ENCODE data around the gene PFKL.

PFKL gene

DNA sequence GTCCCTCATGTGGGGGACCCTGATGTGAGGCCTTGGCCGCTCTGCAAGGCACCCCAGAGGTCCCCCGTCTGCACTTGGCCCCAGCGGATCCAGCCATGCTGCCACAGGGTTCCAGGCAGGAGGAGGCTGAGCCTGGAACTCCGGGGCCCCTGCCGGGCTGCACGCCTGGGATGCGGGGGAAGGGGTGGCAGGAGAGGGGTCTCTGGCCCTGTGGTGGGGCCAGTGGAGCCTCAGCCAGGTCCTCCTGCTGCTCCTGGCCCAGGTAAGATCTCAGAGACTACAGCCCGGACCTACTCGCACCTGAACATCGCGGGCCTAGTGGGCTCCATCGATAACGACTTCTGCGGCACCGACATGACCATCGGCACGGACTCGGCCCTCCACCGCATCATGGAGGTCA, 12.9 kb downstream of the PFKL start:
- DNase-seq (ENCODE audit: low read depth in 2 of 2): no peak

DNA sequence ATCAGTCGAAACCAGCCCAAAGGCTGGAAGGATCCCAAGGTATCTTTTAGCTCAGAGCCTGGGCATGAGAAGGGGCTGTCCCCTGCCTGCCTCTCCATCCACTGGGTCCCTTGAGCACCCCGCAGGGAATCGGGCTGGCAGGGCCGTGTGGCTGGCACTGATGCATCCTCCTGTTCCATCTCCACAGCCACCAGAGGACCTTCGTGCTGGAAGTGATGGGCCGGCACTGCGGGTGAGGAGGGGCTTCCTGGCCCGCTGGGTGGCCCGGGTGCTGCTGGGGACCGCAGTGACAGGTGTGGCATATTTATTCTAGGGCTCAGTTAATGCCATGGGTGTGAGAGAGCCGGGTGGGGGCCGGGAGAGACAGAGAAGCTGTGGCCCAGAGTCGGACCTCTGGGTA, 13.6 kb downstream of the PFKL start:
- no peak for DNase-seq (ENCODE audit: low read depth in 2 of 2)

DNA sequence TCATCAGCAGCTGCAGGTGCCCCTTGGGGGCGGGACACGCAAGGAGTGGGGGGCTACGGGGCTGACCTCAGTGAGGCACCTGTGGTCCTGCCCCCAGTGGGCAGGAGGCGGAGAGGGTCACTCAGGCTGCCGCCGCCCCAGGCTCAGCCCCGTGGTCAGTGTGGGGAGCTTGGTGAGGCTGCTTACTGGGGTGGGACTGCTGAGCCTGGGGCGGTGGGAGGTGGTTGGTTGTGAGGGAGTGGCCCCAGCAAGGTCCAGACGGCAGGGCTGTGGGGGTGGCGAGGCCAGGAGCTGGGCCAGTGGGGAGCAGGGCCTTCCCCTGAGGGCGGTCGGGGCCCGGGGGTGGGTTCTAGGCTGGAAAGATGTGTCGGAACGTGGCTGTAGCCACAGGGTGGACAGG, 14.3 kb downstream of the PFKL start:
- DNase-seq (ENCODE audit: low read depth in 2 of 2): no peak

DNA sequence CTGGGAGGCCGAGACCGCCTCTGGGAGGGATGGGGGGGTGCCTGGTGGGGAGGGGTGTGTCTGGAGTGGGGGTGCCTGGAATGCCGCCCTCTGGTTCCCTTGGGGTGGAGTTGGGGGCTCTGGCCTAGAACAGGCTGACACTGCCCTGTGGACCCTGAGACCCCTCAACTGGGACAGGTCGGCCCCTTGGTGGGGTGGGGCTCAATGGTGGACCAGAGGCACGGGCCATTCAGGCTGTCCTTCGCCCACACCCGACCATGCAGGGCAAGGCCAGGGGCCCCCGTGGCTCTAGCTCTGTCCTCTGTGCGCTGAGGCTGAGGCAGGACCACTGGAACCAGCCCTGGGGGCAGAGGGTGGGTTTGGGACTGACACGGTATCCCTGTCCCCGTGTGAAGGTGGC, 14.7 kb downstream of the PFKL start:
- no peak for DNase-seq (ENCODE audit: low read depth in 2 of 2)

DNA sequence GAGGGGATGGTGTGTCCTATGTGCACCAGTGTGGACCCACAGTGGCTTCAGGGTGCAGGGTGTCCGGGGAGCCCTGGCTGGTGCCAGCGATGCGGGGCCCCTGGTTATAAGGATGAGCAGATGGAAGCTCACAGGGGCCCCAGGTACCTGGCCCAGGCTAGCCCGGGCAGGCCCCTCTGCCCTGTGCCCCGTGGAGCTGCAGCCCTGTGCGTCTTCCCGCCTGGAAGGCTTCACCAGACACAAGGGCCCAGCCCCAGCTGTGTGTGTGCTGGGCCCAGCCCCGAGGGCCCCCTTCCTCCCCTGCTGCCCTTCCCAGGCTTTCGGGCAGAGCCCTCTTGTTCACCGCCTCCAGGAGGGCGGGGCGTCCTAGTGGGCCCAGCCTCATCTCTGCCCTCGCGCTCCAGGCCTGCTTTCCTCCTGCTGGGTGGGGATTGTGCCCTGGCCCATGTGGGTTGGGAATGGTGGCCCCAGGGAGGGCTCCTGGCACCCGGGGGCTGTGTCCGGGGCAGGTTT, 15.9 kb downstream of the PFKL start:
- DNase-seq (ENCODE audit: low read depth in 2 of 2): no peak

DNA sequence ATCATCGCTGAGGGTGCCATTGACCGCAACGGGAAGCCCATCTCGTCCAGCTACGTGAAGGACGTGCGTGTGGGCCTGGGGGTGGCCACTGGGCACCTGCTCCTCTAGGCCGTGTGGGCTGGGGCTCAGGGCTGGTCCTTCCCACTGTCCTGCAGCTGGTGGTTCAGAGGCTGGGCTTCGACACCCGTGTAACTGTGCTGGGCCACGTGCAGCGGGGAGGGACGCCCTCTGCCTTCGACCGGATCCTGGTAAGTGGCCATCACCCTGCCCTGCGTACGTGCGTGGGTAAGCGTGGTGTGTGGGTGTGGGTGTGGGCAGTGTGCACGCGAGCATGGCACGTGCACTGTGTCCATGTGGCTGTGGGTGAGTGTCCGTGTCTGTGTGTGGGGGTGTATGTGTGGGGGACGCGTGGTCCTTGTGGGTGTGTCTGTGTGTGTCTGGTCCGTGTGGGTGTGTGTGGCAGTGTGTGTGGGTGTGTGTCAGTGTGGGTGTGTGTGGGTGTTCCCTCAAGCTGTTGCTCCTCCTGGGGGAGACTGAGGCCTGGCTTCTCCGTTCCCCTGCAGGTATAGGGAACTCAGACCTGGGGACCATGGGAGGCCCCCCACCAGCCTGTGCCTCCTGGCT, 16.5 kb downstream of the PFKL start:
- DNase-seq (ENCODE audit: low read depth in 2 of 2): no peak

DNA sequence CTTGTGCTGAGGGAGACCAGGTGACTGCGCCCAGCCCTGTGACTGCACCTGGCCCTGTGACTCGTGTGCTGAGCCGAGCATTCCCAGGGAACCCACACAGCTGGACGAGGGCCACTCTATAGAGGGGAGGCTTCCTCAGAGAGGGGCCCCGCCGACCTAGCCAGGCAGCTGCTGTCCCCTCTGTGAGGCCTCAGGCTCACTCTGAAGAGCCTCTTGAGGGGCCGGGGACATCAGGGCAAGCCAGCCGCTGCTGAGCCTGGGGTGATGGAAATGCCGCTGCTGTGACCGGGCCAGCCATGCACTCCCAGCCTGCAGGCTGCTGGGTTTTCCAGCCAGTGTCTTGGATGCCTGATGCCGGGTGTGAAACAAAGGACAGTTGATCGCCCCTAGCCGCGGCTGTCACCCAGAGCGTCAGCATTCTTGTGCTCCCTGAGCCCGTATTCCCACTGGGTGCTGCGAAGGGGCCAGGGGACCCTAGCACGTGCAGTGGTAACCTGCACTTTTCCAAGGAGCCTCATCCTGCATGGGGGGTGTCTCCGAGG, 17.5 kb downstream of the PFKL start:
- DNase-seq (ENCODE audit: low read depth in 2 of 2): no peak

DNA sequence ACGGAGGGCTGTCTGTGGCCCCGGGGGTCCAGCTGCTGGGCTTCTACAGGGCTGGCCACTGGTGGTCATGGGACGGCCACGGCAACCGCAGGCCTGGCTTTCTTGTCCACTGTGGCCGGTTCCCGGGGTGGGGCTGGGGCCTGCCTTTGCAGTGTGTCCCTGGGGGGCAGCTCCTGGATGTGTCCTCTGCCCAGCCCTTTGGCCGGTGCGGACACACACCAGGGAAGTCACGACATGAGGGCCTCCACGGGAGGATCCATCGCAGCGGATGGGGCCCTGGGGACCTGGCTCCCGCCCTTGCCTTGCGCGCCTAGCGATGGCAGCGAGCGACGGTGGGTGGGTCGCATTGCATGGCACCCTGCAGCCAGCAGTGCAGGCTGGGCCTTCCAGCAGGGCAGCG, 18.0 kb downstream of the PFKL start:
- DNase-seq (ENCODE audit: low read depth in 2 of 2): no peak

DNA sequence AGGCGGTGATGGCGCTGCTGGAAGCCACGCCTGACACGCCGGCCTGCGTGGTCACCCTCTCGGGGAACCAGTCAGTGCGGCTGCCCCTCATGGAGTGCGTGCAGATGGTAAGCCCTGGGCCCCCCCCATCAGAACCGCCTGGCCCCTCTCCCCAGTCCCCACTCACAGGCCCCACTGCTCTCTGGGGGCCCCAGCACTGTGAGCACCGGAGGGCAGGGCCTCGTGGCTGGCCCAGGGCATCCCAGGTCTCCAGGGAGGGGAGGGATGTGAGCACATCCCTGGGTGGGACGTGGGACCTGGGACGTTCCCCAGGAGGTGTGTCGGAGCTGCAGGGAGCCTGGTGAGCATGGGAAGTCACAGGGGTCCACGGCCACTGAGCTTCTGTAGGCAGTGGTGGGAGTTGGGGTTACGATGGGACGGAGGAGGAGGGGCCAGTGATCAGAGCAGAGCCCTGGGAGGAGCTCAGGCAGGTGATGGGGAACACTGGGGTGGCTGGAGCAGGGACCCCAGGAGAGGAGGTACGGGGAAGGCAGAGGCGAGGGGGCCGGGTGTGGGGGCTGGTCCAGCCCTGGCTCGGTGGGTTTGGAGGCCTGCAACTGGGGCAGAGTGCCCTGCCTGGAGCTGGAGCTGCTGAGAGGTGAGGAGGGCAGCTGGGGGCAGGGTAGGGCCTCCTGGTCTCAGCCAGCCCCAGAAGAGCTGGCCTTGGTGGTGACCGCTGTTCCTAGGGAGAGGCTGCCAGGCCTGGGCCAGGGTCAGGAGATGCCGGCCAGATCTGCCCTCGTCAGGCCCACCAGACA, 18.8 kb downstream of the PFKL start:
- DNase-seq (ENCODE audit: low read depth in 2 of 2): no peak

DNA sequence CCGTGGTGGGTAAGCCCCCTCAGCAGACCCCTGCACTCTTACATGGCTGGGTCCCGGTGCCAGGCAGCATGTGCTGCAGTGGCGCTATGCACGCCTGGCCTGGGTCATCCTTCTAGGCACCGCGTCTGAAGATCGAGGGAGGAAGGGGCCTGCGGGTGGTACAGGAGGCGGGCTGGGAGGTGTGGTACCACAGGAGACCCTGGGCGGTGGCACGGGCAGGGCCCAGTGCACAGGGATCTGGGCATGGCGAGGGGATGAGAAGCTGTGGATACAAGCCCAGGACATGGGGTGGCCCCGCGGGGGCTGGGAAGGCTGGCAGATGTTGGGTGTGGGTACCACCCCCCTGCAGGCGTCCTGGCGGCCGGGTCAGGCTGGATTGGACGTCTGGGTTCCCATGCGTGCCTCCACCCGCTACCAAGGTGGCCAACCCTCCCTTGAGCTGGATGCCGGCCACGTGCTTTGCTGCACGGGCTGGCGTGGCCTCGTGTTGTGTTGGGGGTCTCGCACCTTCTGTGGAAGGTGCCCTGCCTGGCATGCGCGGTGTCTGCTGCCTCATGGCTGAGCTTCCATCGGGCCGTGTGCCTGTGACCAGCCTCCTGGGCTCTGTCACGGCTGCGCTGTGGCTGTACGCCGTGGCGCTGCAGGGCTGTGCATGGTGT, 19.7 kb downstream of the PFKL start:
- DNase-seq (ENCODE audit: low read depth in 2 of 2): no peak

DNA sequence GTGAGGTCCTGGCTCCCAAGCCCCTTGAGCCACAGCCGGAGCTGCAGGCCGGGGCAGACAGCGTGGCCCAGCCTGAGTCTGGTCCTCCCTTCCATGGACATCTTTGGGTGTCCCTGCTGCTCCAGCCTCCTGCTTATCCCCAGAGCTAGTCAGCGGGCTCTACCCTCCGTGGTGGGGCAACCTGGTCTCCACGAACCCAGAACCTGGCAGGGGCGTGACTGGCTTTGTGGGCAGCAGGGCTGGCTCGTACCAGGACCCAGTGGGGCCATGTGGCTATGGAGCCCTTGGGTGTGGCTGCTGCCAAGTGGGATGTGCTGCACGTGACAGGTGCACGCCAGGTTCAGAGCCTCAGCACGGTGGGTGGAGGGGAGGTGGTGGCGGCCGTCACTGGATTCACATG, 21.0 kb downstream of the PFKL start:
- DNase-seq (ENCODE audit: low read depth in 2 of 2): no peak

DNA sequence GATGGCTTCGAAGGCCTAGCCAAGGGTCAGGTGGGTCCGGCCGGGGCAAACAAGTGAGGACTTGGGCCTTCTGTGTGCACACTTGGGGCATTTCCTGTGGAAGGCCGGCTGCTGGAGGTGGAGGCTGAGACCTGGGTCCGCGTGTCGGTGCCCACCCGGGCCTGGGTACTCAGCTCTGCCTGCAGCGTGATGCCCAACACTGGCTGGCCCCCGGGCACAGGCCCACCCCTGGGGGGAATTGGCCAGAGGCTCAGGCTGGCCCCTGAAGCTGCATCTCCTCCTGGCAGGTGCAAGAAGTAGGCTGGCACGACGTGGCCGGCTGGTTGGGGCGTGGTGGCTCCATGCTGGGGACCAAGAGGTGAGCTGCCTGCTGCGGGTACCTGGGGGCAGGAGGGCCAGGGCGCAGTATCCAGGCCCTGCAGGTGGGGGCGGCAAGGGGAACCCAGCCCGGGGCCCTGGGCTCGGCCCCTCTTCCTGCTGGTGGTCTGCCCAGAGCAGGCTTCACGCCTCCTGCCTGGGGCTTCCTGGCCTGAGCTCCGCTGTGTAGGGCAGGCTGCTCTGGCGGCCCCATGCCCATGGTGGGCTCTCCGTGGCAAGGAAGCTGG, 22.1 kb downstream of the PFKL start:
- DNase-seq (ENCODE audit: low read depth in 2 of 2): no peak

DNA sequence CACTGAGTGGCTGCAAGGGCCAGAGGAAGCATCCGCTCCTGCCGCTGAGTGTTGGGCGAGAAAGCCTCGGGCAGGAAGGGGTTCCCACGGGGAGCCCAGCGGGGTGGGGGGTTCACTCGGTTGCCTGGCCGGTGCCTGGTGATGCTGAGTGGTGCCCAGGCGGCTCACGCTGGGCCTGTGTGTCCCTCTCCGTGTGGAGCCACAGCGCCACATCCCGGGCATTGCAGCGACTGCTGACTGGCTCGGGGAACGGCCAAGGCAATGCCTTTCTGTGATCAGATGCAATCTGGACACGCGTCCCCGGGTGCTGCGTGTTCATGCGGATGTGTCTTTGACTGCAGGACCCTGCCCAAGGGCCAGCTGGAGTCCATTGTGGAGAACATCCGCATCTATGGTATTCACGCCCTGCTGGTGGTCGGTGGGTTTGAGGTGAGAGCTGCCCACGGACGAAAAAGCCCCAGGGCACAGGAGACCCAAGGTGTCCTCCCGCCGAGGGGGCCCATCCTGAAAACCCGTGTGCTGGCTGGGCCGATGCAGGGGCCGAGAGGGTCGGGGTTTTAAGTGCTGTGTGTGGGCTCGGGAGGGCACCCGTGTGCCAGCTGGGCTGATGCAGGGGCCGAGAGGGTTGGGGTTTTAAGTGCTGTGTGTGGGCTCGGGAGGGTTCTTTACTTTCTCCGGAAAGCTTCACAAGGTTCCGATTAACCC, 22.9 kb downstream of the PFKL start:
- DNase-seq (ENCODE audit: low read depth in 2 of 2): no peak

DNA sequence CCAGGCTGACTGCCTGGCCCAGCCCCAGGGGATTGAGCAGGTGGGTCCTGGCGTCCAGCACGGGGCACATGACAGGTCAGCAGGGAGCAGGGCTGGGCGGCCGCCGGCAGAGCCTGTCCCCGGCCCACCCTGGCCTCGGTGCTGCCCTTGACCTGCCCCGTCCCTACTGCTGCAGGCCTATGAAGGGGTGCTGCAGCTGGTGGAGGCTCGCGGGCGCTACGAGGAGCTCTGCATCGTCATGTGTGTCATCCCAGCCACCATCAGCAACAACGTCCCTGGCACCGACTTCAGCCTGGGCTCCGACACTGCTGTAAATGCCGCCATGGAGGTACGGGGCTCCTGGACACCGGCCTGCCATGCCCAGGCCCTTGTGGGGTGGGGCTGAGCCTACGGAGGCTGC, 23.7 kb downstream of the PFKL start:
- DNase-seq (ENCODE audit: low read depth in 2 of 2): no peak

DNA sequence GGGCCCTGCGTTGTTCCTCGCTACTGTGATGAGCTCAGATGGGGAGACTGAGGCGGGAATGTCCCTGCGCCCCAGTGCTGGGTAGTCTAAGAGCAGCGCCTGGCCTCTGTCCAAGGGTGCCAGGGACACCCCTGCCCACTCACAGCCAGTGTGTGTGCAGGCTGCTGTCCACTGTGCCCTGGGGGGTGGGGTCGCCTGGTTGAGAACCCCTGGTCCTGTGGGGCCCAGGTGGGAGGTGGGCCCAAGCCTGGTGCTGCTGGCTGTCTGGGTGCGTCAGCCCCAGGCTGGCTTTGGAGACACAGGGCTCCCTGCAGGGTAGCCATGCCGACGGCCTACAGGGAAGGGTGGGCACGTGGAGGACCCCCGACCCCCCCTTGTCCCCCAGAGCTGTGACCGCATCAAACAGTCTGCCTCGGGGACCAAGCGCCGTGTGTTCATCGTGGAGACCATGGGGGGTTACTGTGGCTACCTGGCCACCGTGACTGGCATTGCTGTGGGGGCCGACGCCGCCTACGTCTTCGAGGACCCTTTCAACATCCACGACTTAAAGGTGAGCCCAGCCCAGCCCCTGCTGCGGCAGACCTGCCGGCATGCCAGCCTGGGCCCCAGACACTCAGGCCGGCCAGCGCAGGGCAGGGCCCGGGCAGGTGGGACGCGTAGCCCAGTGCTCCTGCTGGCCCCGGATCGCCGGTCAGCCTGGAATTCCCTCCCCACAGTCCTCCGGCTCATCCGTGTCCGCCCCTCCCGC, 24.4 kb downstream of the PFKL start:
- no peak for DNase-seq (ENCODE audit: low read depth in 2 of 2)

DNA sequence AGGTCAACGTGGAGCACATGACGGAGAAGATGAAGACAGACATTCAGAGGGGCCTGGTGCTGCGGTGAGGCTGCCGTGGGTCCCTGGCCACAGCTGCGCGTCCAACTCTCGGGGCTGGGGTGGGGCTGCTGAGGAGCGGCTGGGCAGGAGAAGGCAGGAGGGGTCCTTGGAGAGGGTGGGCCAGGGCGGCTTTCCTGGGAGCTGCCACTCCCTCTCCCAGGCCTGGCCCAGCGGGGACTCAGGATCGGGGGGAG, 24.9 kb downstream of the PFKL start:
- DNase-seq (ENCODE audit: low read depth in 2 of 2): no peak

DNA sequence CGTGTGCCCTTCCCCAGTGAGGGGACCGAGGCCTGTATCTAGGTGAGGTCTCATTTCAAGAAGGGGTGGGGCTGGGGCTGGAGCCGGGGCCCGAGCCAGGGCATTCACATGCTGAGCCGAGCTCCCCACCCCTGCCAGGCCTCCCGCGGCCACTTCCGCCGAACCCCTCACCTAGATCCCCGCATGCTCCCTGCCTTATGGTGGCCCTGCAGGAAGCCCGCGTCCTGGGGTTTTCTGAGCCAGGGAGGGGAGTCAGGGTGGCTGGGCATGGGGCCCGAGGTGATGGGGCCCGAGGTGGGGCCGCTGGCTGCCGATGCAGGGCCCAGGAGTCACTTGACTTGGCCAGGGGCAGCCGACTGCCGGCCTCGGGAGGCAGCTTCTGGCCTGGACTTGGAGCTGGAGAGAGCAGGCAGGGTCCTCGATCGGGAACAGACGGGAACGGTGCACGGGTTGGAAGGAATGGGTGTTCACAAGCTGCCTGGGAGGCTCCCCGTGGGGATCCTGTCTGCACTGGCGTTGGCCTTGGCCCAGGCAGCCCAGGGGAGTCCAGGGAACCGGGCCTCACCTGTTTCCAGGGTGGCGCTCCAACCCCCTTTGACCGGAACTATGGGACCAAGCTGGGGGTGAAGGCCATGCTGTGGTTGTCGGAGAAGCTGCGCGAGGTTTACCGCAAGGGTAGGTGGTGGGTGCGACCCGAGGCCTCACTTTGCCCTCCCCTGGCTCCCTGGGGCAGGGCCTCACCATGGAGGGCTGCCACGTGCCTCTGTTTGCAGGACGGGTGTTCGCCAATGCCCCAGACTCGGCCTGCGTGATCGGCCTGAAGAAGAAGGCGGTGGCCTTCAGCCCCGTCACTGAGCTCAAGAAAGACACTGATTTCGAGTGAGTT, 25.8 kb downstream of the PFKL start:
- DNase-seq (ENCODE audit: low read depth in 2 of 2): no peak

DNA sequence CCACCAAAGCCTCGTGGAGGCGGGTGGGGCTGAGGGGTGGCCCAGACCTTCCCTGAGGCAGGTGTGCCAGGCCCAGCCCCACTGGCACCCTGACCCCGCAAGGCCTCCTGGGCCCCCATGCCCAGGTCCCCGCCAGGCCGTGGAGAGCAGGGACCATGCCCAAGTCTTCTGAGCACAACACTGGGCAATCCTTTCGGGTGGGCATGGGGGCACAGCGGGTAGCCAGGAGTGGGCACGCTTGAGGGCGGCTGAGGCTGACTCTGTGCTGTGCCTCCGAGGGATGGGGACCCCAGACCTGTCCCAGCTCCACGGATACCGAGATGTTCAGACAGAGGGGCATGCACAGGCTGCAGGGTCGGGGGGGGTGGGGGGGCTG, 26.4 kb downstream of the PFKL start:
- DNase-seq (ENCODE audit: low read depth in 2 of 2): no peak

DNA sequence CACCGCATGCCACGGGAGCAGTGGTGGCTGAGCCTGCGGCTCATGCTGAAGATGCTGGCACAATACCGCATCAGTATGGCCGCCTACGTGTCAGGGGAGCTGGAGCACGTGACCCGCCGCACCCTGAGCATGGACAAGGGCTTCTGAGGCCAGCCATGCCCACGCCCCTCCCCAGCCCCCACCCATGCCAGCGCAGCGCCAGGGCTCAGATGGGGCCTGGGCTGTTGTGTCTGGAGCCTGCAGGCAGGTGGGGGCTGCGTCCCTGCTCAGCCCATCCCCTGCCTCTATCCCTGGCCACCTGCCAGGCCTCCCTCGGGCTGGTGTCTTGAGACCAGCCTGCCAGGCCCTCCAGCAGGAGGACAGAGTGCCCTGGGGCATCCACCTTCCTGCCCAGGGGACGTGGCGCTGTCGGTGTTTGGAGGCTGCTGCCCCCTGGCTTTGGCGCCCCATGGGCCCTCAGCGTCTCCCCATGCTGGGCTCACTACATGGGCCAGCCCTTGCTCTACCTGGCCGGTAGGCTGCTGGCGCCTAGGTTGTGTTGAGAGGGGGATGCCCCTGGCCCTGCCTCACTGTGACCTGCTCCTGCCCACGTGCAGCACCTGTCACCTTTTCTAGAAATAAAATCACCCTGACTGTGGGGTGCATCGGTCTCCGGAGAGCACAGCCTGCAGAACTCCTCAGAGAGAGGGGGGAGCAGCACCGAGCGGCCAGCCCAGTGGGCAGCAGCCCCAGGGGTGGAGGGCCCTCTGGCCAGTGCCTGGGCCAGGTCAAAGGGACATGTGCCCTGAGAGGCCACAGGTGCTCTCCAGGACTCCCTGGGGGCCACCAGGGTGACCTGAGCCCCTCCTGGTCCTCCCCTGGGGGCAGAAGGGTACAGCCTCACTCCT, 27.1 kb downstream of the PFKL start:
- no peak for DNase-seq (ENCODE audit: low read depth in 2 of 2)
